ENCODE results near the gene PDE9A. TPM values are rescaled to one million over a fixed set of nuclear protein-coding genes. Genes with fewer than 3 reads are reported as not detected.

Gene PDE9A
- polyA plus RNA-seq, 1 experiment, result 0.14 TPM

DNA sequence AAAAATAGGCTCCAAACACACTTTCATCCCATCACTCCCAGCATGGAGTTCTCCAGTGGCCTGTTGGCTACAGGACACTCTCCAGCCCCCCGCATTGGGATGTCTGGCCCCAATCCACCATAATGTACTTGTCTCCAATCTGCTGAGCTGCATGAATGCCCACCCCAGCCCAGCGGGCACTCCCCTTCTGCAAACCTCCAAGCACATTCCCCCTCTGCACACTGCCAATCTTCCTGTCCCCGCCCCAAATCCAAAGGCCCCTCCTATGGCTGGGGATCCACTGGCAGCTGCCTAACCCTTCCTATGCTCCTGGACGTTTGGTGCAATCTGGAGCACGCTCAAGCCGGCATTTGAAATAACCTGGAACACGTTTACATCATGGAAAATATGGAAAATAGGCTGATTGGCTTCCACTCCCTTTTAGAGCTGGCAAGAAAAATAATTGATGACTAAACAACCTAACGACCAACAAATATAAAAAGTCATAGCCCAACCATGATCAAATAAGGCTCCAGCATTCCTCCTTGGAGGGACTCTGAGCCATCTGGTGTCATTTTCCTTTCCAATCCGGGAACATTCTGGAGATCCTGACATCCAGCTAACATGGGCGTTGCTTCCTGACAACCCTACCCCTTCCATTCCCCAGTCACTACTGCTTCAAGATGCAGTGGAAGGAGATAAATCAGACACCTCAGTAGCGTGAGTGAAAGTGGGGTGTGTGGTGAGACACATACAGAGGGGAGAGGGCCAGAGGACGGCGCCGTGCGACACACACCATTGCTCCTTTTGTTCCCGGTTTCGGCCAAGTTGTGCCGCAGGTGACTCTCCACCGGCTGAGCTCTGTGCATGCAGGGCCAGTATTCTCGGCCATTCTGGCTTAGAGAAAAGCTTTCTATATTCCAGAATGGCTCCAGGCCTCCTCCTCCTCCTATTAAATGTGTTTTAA lies 41.6 kb downstream of the PDE9A start:
- POLR2A ChIA-PET, result no interaction called here
- Histone ChIP-seq H3K27me3 (ENCODE audit: control insufficient read depth, insufficient read depth, low read length) (peaks cover 2% of the 10 kb centered on the region), H3K4me3 (ENCODE audit: low read depth, low read length) (no peak overlapping the region), H3K27ac (ENCODE audit: low read depth, low read length) (no peak overlapping the region), H3K9me3 (ENCODE audit: control insufficient read depth, insufficient read depth, low read length) (peaks cover 26% of the 10 kb centered on the region)
- no peak for DNase-seq (ENCODE audit: low read depth, low spot score)
- TF ChIP-seq, protein P1, sequence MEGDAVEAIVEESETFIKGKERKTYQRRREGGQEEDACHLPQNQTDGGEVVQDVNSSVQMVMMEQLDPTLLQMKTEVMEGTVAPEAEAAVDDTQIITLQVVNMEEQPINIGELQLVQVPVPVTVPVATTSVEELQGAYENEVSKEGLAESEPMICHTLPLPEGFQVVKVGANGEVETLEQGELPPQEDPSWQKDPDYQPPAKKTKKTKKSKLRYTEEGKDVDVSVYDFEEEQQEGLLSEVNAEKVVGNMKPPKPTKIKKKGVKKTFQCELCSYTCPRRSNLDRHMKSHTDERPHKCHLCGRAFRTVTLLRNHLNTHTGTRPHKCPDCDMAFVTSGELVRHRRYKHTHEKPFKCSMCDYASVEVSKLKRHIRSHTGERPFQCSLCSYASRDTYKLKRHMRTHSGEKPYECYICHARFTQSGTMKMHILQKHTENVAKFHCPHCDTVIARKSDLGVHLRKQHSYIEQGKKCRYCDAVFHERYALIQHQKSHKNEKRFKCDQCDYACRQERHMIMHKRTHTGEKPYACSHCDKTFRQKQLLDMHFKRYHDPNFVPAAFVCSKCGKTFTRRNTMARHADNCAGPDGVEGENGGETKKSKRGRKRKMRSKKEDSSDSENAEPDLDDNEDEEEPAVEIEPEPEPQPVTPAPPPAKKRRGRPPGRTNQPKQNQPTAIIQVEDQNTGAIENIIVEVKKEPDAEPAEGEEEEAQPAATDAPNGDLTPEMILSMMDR (IDR thresholded peaks at IDR 0.05; ENCODE audit: low read depth, low read length), result no peak
- CTCF ChIA-PET, result no interaction called here

DNA sequence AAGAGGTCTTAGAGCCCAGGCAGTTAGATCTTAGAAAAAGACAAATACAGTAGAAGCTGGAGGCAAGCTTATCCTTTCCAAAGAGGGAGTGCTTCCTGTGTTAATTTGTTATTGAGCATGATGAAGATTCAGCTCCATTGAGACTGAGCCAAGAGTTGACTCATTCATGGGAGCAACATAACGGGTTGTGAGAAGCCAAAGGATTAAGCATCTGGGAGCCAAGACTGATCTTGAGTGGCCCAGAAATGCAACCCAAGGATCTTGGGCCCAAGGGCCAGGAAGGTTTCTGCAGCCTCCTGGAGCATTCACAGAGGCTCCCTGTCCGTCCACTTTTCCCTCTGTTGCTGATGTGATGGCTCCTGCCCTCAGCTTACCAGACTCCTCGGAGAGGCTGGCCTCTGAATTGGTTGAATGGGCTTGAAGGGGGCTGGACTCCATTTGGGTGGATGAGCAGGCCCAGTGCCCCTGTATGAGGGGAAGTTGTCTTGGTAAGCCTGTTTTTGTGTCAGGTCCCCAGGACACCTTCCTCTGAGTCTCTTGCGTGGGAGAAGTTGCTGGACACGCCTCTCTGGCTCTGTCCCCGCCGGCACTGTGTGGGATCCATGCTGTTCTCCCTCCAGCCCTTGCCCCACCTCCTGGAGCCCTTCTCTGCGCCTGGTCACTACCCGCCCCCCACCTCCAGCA lies 42.4 kb downstream of the PDE9A start:
- CTCF ChIA-PET, result no interaction called here
- TF ChIP-seq, protein P1 (IDR thresholded peaks at IDR 0.05; ENCODE audit: low read depth, low read length), result no peak
- no peak overlapping the region for H3K4me3 ChIP-seq (ENCODE audit: low read depth, low read length)
- peaks cover 21% of the 10 kb centered on the region for H3K9me3 ChIP-seq (ENCODE audit: control insufficient read depth, insufficient read depth, low read length)
- DNase-seq (ENCODE audit: low read depth, low spot score), result no peak
- POLR2A ChIA-PET, result no interaction called here
- H3K27ac ChIP-seq (ENCODE audit: low read depth, low read length), result no peak overlapping the region
- peaks cover 2% of the 10 kb centered on the region for H3K27me3 ChIP-seq (ENCODE audit: control insufficient read depth, insufficient read depth, low read length)

DNA sequence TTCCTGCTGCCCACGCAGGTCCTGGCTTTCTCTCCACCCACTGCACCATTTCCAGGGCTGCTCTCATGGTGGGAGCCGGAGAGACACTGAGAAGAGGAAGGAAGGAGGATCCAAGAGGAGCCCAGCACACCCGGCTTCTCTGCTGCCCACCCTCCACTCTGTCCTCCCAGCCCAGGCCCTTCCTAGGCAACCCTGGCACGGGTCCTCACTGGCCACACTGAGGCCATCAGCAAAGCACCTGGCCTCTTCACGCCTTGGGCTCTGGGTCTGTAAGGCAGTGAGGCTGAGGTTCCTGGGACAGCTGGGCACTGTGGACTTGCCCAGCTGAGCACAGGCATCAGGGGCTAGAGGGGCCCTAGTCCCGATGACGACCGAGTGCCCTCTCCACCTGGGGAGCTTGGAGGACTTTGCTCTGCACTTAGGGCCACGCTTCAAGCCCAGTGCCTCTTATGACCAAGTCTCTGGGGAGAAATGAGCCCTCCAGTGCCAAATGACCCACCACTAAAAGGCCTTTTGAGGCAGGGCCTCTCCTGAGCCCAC lies 43.1 kb downstream of the PDE9A start:
- Histone ChIP-seq H3K27me3 (ENCODE audit: control insufficient read depth, insufficient read depth, low read length) (peaks cover 2% of the 10 kb centered on the region), H3K4me3 (ENCODE audit: low read depth, low read length) (no peak overlapping the region), H3K27ac (ENCODE audit: low read depth, low read length) (no peak overlapping the region), H3K9me3 (ENCODE audit: control insufficient read depth, insufficient read depth, low read length) (peaks cover 21% of the 10 kb centered on the region)
- no peak for DNase-seq (ENCODE audit: low read depth, low spot score)
- TF ChIP-seq, protein P1 (IDR thresholded peaks at IDR 0.05; ENCODE audit: low read depth, low read length), result no peak
- ChIA-PET CTCF (no interaction called here), POLR2A (no interaction called here)

DNA sequence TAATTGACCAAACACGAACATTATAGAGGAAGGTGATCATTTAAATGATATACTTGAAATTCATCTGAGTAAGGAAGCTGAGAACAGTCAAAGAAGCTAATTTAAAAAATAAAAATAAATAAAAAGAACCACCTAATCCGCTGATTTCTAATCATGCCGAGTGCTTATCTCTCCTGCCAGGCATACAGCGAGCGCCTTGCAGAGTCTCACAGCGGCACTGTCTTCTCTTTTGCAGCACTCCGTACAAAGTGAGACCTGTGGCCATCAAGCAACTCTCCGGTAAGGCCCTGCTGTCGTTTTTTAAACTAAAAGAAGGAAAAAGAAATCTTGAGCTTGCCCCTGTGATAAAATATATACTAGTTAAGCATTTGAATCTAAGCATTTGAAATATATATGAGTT lies 45.3 kb downstream of the PDE9A start:
- H3K27ac ChIP-seq (ENCODE audit: low read depth, low read length), result no peak overlapping the region
- POLR2A ChIA-PET, result no interaction called here
- DNase-seq (ENCODE audit: low read depth, low spot score), result no peak
- no peak overlapping the region for H3K4me3 ChIP-seq (ENCODE audit: low read depth, low read length)
- H3K9me3 ChIP-seq (ENCODE audit: control insufficient read depth, insufficient read depth, low read length), result peaks cover 9% of the 10 kb centered on the region
- H3K27me3 ChIP-seq (ENCODE audit: control insufficient read depth, insufficient read depth, low read length), result peaks cover 6% of the 10 kb centered on the region
- CTCF ChIA-PET, result interaction anchor here (0.6 kb wide), 1 partner anchor 280 kb away, joined by 3 read pairs; no protein-coding TSS in a partner anchor
- TF ChIP-seq, protein P1 (IDR thresholded peaks at IDR 0.05; ENCODE audit: low read depth, low read length), result no peak
